HAP-1 (cell line): ENCODE measurements around the gene USP19.
A peak's percentile ranks its signal among the peaks of the same experiment; 100 is the strongest.

ENCODE experiments used
- DNase-seq, 2 experiments: peaks; one replicate each; pipeline ENCODE4 v3.0.0-alpha.2; 2016 to 2020; ENCODE audit warnings: low spot score in 2 of 2
- H3K27me3 ChIP-seq: fragments of 250-450 bp; sonication (Bioruptor Pico); 2 replicates; pipeline ENCODE4 v1.5.1; 2020; ENCODE audit warnings: low read depth, mild to moderate bottlenecking, moderate library complexity
- H3K36me3 ChIP-seq: fragments of 250-450 bp; sonication (Bioruptor Pico); replicated peaks from 2 replicates; pipeline ENCODE4 v1.5.1; 2020; ENCODE audit warnings: mild to moderate bottlenecking
- H3K4me1 ChIP-seq: fragments of 250-450 bp; sonication (Bioruptor Pico); 2 replicates; pipeline ENCODE4 v1.5.1; 2020; ENCODE audit warnings: mild to moderate bottlenecking
- H3K4me3 ChIP-seq: fragments of 250-450 bp; sonication (Bioruptor Pico); 2 replicates; pipeline ENCODE4 v1.5.1; 2020; ENCODE audit warnings: mild to moderate bottlenecking, moderate library complexity
- H3K9me3 ChIP-seq: fragments of 250-450 bp; sonication (Bioruptor Pico); 2 replicates; pipeline ENCODE4 v1.5.1; 2020; ENCODE audit warnings: mild to moderate bottlenecking, moderate library complexity
- in situ Hi-C: fragments of 300-500 bp; cut with MboI; formaldehyde crosslinking; loops from 3 replicates; pipeline ENCODE4 v1.14.3; 2020; ENCODE audit warnings: low sequenced_read_pairs, inconsistent platforms, mixed read lengths

Gene USP19

DNA sequence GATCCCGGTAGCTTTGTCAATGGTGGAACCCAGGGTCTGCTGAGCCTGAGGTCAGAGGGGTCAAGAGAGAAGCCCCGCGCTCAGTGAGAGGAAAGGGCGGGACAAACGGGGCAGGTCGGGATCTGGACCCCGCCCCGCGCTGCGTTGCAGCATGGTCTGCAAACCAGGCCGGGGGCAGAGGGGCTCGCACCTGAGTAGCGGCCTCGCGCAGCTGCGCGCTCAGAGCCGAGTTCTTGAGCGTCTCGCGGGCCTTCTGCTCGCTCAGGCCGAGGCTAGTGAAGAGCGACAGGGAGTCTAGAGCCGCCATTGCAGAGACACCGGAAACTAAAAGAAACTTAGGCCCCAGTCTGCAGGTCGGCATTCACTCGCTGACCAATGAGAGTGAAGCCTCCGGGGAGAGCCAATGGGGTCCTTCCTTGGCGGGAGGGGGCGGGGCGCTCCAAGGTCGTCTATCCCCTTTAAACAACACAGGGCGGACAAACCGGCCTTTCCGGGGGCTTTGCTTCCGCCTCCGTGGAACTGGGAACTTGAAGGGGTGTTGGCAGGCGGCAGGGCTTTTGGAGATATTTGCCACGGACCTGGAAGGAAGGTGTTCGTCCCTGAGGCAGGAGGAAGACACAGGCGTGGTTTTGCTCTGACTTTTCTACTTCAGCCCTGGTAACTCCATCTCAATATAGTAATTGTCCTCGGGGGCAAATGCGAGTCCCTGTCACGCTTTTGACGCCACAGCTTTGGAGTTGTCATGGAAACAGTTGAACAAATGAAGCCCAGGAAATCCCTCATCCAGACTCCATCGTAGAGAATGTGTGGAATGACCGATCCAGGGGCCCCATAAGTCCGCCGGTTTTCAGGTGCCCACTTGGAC, 16.0 kb downstream of the USP19 start, which contains the start of gene QARS1:
Gene QARS1 (minus strand): TSS at position 331 of the 865 bp plus-strand sequence. CDS start 24 bp downstream, at position 307.
- in situ Hi-C loops = no loop called here
- DNase-seq = peak; percentile 92 to 97
- H3K4me1 ChIP-seq = peaks cover 17% of the 10 kb centered on the region
- peak within 1 kb of the TSS; percentile 71 for H3K4me3 ChIP-seq
- H3K27me3 ChIP-seq = no peaks in the 10 kb centered on the region
- peaks cover 57% of the 10 kb centered on the region for H3K36me3 ChIP-seq
- no peaks in the 10 kb centered on the region for H3K9me3 ChIP-seq

DNA sequence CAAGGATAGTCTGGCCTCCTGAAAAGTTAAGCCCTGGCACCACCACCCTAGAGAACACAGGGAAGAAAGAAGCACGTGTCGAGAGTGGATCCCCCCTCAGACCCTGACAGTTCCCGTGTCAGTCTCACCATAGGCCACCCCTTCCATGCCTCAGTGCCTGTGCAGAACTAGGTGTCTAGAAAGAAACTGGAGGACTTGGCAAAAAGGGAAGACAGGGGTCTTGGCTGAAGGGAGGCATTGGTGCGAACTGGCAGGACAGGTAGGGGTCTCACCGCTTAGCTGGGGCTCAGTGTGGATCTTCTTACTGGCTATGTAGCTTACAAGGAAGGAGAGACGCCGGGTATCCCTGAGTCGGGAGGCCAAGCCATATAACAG, 16.6 kb downstream of the USP19 start:
- in situ Hi-C loops = no loop called here
- H3K4me1 ChIP-seq = peaks cover 17% of the 10 kb centered on the region
- DNase-seq = no peak
- H3K9me3 ChIP-seq = no peaks in the 10 kb centered on the region
- peak overlapping the region; percentile 71 for H3K4me3 ChIP-seq
- H3K36me3 ChIP-seq = peaks cover 57% of the 10 kb centered on the region
- H3K27me3 ChIP-seq = no peaks in the 10 kb centered on the region

- H3K36me3 ChIP-seq = peaks cover 66% of the 10 kb centered on the region
Observed at GRCh38 chr3:49100046-49100615, 20.5 kb downstream of the USP19 start.

DNA sequence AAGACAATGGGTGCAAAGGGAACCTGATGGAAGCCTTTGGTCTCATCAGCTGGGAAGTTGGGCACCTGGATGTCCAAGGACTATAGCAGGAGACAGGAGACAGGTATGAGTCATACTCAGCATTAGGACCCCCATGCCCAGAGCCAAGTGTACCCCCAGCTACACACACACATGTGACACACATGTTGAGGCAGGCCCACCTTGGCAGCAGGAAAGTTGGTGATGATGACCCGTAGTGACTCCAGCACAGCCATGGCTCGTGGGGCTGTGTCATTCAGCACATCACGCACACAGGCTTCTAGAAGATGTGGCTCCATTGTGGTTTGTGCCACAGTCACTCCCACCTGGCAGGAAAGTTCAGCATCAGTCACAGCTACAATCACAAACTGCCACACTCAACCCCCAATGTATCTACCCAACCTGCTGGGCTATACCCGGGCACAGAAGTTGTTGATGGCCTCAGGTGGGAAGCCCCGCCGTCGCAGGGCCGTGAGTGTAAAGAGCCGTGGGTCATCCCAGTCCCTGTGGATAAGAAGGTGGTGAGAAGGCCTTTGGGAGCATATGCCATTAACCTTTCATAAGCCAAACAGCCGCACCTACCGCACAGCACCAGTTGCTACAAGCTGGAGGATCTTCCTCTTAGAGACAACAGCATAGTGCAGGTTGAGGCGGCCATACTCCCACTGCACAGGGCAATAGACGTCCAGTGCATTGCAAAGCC, 21.6 kb downstream of the USP19 start:
- in situ Hi-C loops = no loop called here
- no peak for DNase-seq
- no peaks in the 10 kb centered on the region for H3K9me3 ChIP-seq
- peaks cover 12% of the 10 kb centered on the region for H3K4me1 ChIP-seq
- no peaks in the 10 kb centered on the region for H3K27me3 ChIP-seq
- peaks cover 66% of the 10 kb centered on the region for H3K36me3 ChIP-seq
- no peak overlapping the region for H3K4me3 ChIP-seq

More at GRCh38 chr3:49100046-49100615, 20.5 kb downstream of the USP19 start:
- Histone ChIP-seq H3K9me3 (no peaks in the 10 kb centered on the region), H3K4me3 (no peak overlapping the region), H3K4me1 (peaks cover 9% of the 10 kb centered on the region), H3K27me3 (no peaks in the 10 kb centered on the region)
- in situ Hi-C loops = no loop called here
- no peak for DNase-seq

GRCh38 chr3:49098429-49098828, 22.2 kb downstream of the USP19 start:
- Histone ChIP-seq H3K27me3 (no peaks in the 10 kb centered on the region), H3K9me3 (no peaks in the 10 kb centered on the region), H3K36me3 (peaks cover 67% of the 10 kb centered on the region), H3K4me1 (peaks cover 7% of the 10 kb centered on the region), H3K4me3 (no peak overlapping the region)
- no peak for DNase-seq
- in situ Hi-C loops = no loop called here

DNA sequence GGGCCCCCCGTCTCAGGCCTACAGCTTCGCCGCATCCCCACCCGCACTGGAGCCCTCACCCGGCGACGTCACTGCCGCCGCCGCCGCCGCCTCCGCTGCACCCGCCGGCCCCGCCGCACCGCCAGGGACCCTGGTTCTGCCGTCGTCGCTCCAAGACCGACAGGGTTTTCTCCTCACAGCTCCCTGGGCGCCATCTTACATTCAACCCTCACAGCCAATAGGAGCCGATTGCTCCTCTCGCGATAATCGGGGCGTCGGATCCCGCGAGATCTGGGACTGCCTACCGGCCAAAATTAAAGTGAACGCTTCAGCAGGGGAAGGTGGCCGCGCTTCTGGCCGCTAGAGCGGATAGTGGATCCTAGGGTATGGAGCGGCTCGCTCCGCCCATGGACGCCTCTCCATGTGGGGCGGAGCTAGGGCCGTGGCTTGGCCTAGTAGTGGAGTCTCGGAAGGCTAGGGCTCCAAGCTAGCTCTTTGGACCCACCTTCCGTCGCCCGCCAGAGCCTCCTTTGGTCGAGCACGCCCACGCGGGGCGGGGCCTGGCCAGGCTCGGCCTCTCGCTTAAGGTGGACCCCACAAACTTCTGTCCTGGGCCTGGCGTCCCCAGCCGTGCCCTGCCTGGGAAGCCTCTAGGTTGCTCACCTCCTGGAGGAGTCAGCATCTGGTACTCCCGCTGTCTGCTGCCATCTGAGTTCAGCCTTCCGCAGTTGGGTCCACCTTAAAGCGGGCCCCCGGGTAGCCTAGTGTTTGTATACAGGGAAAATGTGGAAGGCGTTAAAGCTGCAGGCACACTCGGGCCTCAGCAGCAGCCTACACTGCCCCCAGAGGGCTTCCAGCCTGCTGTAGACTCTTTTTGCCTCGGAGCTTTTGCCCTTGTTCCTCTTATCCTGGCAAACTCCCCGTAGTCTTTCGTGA, 26.5 kb downstream of the USP19 start, which contains the start of gene QRICH1:
Gene QRICH1 (minus strand): TSS at position 219 of the 915 bp plus-strand sequence. CDS start 17,054 bp downstream, outside the sequence.
- H3K27me3 ChIP-seq = no peaks in the 10 kb centered on the region
- H3K9me3 ChIP-seq = no peaks in the 10 kb centered on the region
- in situ Hi-C loops = no loop called here
- peaks cover 8% of the 10 kb centered on the region for H3K4me1 ChIP-seq
- H3K36me3 ChIP-seq = peaks cover 31% of the 10 kb centered on the region
- peak; percentile 95 to 98 for DNase-seq
- H3K4me3 ChIP-seq = peak within 1 kb of the TSS; percentile 93

GRCh38 chr3:49092938-49093852, 27.4 kb downstream of the USP19 start:
- H3K27me3 ChIP-seq = no peaks in the 10 kb centered on the region
- no peaks in the 10 kb centered on the region for H3K9me3 ChIP-seq
- H3K4me1 ChIP-seq = peaks cover 8% of the 10 kb centered on the region
- peak overlapping the region; percentile 93 for H3K4me3 ChIP-seq
- peaks cover 22% of the 10 kb centered on the region for H3K36me3 ChIP-seq
- DNase-seq = peak; percentile 50 to 85
- in situ Hi-C loops = no loop called here

DNA sequence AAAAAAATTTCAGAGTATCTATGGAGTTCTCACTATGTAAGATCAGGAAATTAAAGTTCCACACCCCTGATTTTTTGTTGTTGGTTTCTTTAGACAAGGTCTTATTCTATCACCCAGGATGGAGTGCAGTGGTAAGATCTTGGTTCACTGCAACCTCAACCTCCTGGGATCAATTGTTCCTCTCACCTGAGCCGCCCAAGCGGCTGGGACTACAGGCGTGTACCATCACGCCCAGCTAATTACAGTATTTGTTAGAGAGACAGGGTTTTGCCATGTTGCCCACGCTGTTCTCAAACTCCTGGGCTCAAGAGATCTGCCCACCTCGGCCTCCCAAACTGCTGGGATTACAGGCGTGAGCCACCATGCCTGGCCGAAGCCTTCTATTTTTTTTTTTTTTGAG, 39.2 kb downstream of the USP19 start:
- DNase-seq = no peak
- in situ Hi-C loops = no loop called here
- peaks cover 6% of the 10 kb centered on the region; the same call in 1 of the 2 replicates for H3K4me1 ChIP-seq
- H3K9me3 ChIP-seq = no peaks in the 10 kb centered on the region
- no peaks in the 10 kb centered on the region for H3K27me3 ChIP-seq
- peaks cover 20% of the 10 kb centered on the region for H3K36me3 ChIP-seq
- no peak overlapping the region for H3K4me3 ChIP-seq

DNA sequence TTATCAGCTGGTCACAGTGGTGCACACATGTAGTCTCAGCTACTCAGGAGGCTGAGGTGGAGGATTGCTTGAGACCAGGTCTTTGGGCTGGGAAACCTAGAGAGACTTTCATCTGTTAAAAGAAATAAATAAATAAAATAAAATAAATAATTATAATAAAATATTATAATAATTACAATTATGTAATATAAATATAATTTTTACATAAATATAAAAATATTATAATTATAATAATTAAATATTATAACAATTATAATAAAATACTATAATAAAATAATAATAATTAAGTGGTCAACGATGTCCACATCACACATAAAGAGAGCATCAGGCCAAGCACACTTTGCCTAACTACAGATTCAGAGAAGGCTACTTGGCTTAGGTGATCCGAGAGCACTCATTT, 41.4 kb downstream of the USP19 start:
- Histone ChIP-seq H3K4me3 (no peak overlapping the region), H3K27me3 (no peaks in the 10 kb centered on the region), H3K4me1 (peaks cover 6% of the 10 kb centered on the region; the same call in 1 of the 2 replicates), H3K36me3 (peaks cover 39% of the 10 kb centered on the region), H3K9me3 (no peaks in the 10 kb centered on the region)
- in situ Hi-C loops = no loop called here
- no peak for DNase-seq

- H3K4me1 ChIP-seq = peaks cover 6% of the 10 kb centered on the region; the same call in 1 of the 2 replicates
- in situ Hi-C loops = no loop called here
- H3K9me3 ChIP-seq = no peaks in the 10 kb centered on the region
- no peak overlapping the region for H3K4me3 ChIP-seq
- no peaks in the 10 kb centered on the region for H3K27me3 ChIP-seq
- peaks cover 59% of the 10 kb centered on the region for H3K36me3 ChIP-seq
- DNase-seq = no peak
Observed at GRCh38 chr3:49076646-49077045, 44.0 kb downstream of the USP19 start.

- no peak for DNase-seq
- no peaks in the 10 kb centered on the region for H3K27me3 ChIP-seq
- in situ Hi-C loops = no loop called here
- H3K4me3 ChIP-seq = no peak overlapping the region
- H3K36me3 ChIP-seq = peaks cover 64% of the 10 kb centered on the region
- no peaks in the 10 kb centered on the region for H3K9me3 ChIP-seq
- peaks cover 6% of the 10 kb centered on the region; the same call in 1 of the 2 replicates for H3K4me1 ChIP-seq
Observed at GRCh38 chr3:49076116-49076515, 44.5 kb downstream of the USP19 start.
